ENCODE measurements around the gene KCNQ4. TPM values are rescaled to one million over a fixed set of nuclear protein-coding genes. Genes with fewer than 3 reads are reported as not detected.

KCNQ4 gene
- total RNA-seq, 1 experiment from 2014 or later: 1.4 TPM

DNA sequence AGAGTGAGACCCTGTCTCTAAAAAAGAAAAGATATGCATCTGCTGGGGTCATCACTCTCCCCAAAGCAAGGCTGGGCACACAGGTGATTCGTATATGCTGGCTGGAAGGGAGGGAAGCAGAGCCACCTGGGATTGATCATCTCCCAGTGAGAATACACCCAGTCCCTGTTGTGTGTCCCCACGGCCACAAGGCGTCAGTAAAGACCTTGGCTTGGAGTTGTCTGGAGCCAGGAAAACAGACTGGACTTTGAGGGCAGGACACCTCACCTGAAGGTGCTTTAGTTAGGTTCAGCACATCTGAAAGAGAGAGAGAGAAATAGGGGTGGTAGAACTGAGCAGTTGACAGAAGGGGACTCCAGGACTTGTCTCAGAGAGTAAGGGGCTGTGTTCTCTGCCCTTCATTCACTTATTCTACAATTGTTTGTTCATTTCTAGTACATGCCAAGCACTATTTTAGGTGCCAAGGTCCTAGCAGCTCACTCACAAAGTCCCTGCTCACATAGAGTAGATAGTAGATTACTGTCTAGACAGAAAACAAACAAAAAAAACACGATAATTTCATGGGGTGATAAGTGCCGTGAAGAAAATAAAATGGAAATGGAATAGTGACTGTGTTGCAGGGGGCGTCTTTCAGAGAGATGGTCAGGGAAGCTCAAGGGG is 65.1 kb downstream of the KCNQ4 start:
- no peak overlapping the region for H2AK5ac ChIP-seq (ENCODE audit: insufficient read length, low read length)
- WGBS (ENCODE audit: extremely low coverage, insufficient read length, low lambda C conversion rate): no CpG with 5 or more reads among the region's 6 CpGs
- no peaks in the 10 kb centered on the region for H3K27me3 ChIP-seq (ENCODE audit: insufficient read depth, low read length)
- no peak overlapping the region for H4K5ac ChIP-seq (ENCODE audit: insufficient read length, low read depth, low read length)
- H3K23me2 ChIP-seq (ENCODE audit: insufficient read length, low read depth, low read length, poor library complexity, severe bottlenecking): no peaks in the 10 kb centered on the region
- no peak overlapping the region for H3T11ph ChIP-seq (ENCODE audit: low read length)
- H3K18ac ChIP-seq (ENCODE audit: insufficient read length, low read depth, low read length): no peak overlapping the region
- Mint-ChIP-seq H3K4me1 (peaks cover 4 to 5% of the 10 kb centered on the region in 2 experiments), H3K27me3 (ENCODE audit: low read depth) (peaks cover 8% of the 10 kb centered on the region), H3K4me3 (no peak overlapping the region), H3K36me3 (ENCODE audit: insufficient read depth in 1 of 3, low read depth in 3 of 3) (no peaks in the 10 kb centered on the region), H3K27ac (no peak overlapping the region), H3K9me3 (no peaks in the 10 kb centered on the region)
- H3K79me2 ChIP-seq (ENCODE audit: insufficient read depth, low read length): no peaks in the 10 kb centered on the region
- H3K9me3 ChIP-seq (ENCODE audit: control insufficient read depth, low read depth, low read length): no peaks in the 10 kb centered on the region
- H3K23ac ChIP-seq (ENCODE audit: insufficient read length, low read depth, low read length): no peak overlapping the region
- no peaks in the 10 kb centered on the region for H3K79me1 ChIP-seq (ENCODE audit: insufficient read depth, low read depth, low read length, poor library complexity, severe bottlenecking)
- TF ChIP-seq, protein P1, sequence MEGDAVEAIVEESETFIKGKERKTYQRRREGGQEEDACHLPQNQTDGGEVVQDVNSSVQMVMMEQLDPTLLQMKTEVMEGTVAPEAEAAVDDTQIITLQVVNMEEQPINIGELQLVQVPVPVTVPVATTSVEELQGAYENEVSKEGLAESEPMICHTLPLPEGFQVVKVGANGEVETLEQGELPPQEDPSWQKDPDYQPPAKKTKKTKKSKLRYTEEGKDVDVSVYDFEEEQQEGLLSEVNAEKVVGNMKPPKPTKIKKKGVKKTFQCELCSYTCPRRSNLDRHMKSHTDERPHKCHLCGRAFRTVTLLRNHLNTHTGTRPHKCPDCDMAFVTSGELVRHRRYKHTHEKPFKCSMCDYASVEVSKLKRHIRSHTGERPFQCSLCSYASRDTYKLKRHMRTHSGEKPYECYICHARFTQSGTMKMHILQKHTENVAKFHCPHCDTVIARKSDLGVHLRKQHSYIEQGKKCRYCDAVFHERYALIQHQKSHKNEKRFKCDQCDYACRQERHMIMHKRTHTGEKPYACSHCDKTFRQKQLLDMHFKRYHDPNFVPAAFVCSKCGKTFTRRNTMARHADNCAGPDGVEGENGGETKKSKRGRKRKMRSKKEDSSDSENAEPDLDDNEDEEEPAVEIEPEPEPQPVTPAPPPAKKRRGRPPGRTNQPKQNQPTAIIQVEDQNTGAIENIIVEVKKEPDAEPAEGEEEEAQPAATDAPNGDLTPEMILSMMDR (conservative IDR thresholded peaks at IDR 0.05): peak; percentile 90
- no peak overlapping the region for H3K9ac ChIP-seq (ENCODE audit: extremely low read depth, insufficient read length, low read length)
- H2BK120ac ChIP-seq (ENCODE audit: low read depth, low read length, poor library complexity, severe bottlenecking): no peak overlapping the region
- no peak overlapping the region for H2BK12ac ChIP-seq (ENCODE audit: insufficient read length, low read depth, low read length)
- no peak overlapping the region for H3K27ac ChIP-seq (ENCODE audit: insufficient read length, low read depth, low read length)
- H3K4ac ChIP-seq (ENCODE audit: low read depth, low read length): no peak overlapping the region
- H3K4me1 ChIP-seq (ENCODE audit: insufficient read depth, low read length): no peaks in the 10 kb centered on the region
- no peak overlapping the region for H2BK15ac ChIP-seq (ENCODE audit: low read depth, low read length)
- H4K20me1 ChIP-seq (ENCODE audit: control insufficient read depth, insufficient read depth, insufficient read length): no peaks in the 10 kb centered on the region
- no peak overlapping the region for H3K14ac ChIP-seq (ENCODE audit: insufficient read depth, low read length)
- H2BK20ac ChIP-seq (ENCODE audit: low read depth, low read length, poor library complexity, severe bottlenecking): no peak overlapping the region
- no peak overlapping the region for H4K8ac ChIP-seq (replicated peaks; ENCODE audit: insufficient read length, low read depth, low read length)
- peak; percentile 87 for DNase-seq
- no peak overlapping the region for H4K91ac ChIP-seq (ENCODE audit: insufficient read length, low read depth, low read length)
- no peak overlapping the region for H2BK5ac ChIP-seq (ENCODE audit: insufficient read length, low read length)
- no peak overlapping the region for H2AFZ ChIP-seq (ENCODE audit: low read length)
- H3K4me2 ChIP-seq (ENCODE audit: insufficient read depth, insufficient read length, low read length): no peak overlapping the region
- H3K56ac ChIP-seq (ENCODE audit: insufficient read length, low read depth, low read length): no peak overlapping the region
